Psoas muscle (tissue), 8 donors: Measurements from ENCODE around the gene NMNAT3. TPM values are rescaled to one million over a fixed set of nuclear protein-coding genes. Genes with fewer than 3 reads are reported as not detected.

Source experiments
- ATAC-seq, 4 donors: fragments of 200-7000 bp; cut with Tn5 transposase; one replicate each; pipeline ENCODE4 v1.9.1; 2020; ENCODE audit warnings: moderate library complexity in 3 of 4, mild to moderate bottlenecking in 2 of 4
- DNase-seq, 2 donors: peaks; one replicate each; pipeline ENCODE4 v3.0.0-alpha.2; 2020
- H3K27ac ChIP-seq: fragments of 200-600 bp; one replicate; pipeline ENCODE4 v1.8.0; 2022
- H3K27me3 ChIP-seq, 3 donors: fragments of 200-600 bp in 1 of 3; one replicate each; pipeline versions ENCODE4 v1.6.1 to v1.8.0; 2013 to 2022; ENCODE audit warnings: low read length in 2 of 3, mild to moderate bottlenecking in 2 of 3, moderate library complexity in 1 of 3; ENCODE audit not compliant: insufficient read depth in 3 of 3
- H3K36me3 ChIP-seq, 2 donors: fragments of 200-600 bp in 1 of 2; one replicate each; pipeline versions ENCODE4 v1.6.1 to v1.8.0; 2013 to 2022; ENCODE audit warnings: low read depth in 1 of 2, mild to moderate bottlenecking in 1 of 2, moderate library complexity in 1 of 2; ENCODE audit not compliant: insufficient read depth in 1 of 2
- H3K4me1 ChIP-seq: fragments of 200-600 bp; one replicate; pipeline ENCODE4 v1.8.0; 2022
- H3K4me3 ChIP-seq: fragments of 200-600 bp; one replicate; pipeline ENCODE4 v1.8.0; 2022; ENCODE audit warnings: mild to moderate bottlenecking
- H3K9me3 ChIP-seq: fragments of 200-600 bp; one replicate; pipeline ENCODE4 v1.8.0; 2022
- CTCF ChIP-seq: fragments of 200-600 bp; IDR thresholded peaks from one replicate; pipeline ENCODE4 v1.8.0; 2022; ENCODE audit warnings: antibody characterized with exemption
- WGBS, 3 donors: extraction: QIAGEN DNeasy Blood & Tissue Kit; methylation state at CpG; one replicate each; pipeline versions ENCODE4 v1.1.6 to v1.1.7; 2013; 5-methylcytosine and 5-hydroxymethylcytosine counted together
- intact Hi-C, 2 donors: fragments of 100-400 bp; cut with DNase I; formaldehyde crosslinking; loops; one replicate each; pipeline versions ENCODE4 v1.11.0 to v1.14.2; 2022
- polyA plus RNA-seq, 3 donors: library from polyadenylated mRNA; stranded (reverse); fragments of 200-250 nt; gene quantifications; one replicate each; pipeline ENCODE4 v1.2.3, GENCODE V29; 2013
- total RNA-seq, 4 donors: library from RNA; stranded (reverse); fragmentation: NEBNext Ultra II Directional in 2 of 4; extraction: Animal tissue kit (Norgen Biotek cat#: 25700) in 2 of 4; gene quantifications; one replicate each; pipeline versions ENCODE4 v1.2.1 to v1.2.4, GENCODE V29; 2021 to 2023
- donor health status: healthy with polysubstance abuse.
- donor health status: DM: no; HTN: no; CAD: no; lungs with moderate emphysema.
- donor health status: Bipolar disorder and iron deficiency.
- donor health status: healthy.
- donor health status: DM: yes; HTN: yes; CAD: no.
- donor health status: DM: no; HTN: no; CAD: no.
- donor health status: DM: no; HTN: no; CAD: no.
- donor health status: DM: yes; HTN: yes; CAD: no.

The NMNAT3 gene
- total and polyA plus RNA-seq, 7 donors = 6.0 to 14.2 (median 8.9) TPM

GRCh38 chr3:139619484-139619883 is 58.3 kb downstream of the NMNAT3 start:
- ATAC-seq = no peak
- no peak for TF ChIP-seq CTCF
- DNase-seq = no peak
- H3K27ac ChIP-seq = no peak overlapping the region
- H3K4me3 ChIP-seq = no peak overlapping the region
- H3K27me3 ChIP-seq = no peaks in the 10 kb centered on the region
- intact Hi-C loops = no loop called here
- H3K9me3 ChIP-seq = no peaks in the 10 kb centered on the region
- H3K36me3 ChIP-seq = peaks cover 0 to 5% of the 10 kb centered on the region in 2 donors
- no peaks in the 10 kb centered on the region for H3K4me1 ChIP-seq
- WGBS, 3 donors = 26 to 46% (median 36%) methylated on average over 1 of the region's 1 CpG

- intact Hi-C loops = no loop called here
- H3K27me3 ChIP-seq = no peaks in the 10 kb centered on the region
- H3K4me3 ChIP-seq = no peak overlapping the region
- H3K4me1 ChIP-seq = no peaks in the 10 kb centered on the region
- no peak for DNase-seq
- no peaks in the 10 kb centered on the region for H3K9me3 ChIP-seq
- ATAC-seq = no peak
- peaks cover 0 to 5% of the 10 kb centered on the region in 2 donors for H3K36me3 ChIP-seq
- no peak for TF ChIP-seq CTCF
- 56 to 70% (median 61%) methylated on average over 3 of the region's 3 CpGs for WGBS, 3 donors
- no peak overlapping the region for H3K27ac ChIP-seq
Observed at GRCh38 chr3:139617672-139618268, 60.0 kb downstream of the NMNAT3 start.

- TF ChIP-seq CTCF = no peak
- 84 to 88% (median 87%) methylated on average over 5 of the region's 5 CpGs for WGBS, 3 donors
- no peaks in the 10 kb centered on the region for H3K36me3 ChIP-seq
- H3K4me3 ChIP-seq = no peak overlapping the region
- H3K27me3 ChIP-seq = no peaks in the 10 kb centered on the region
- intact Hi-C loops = no loop called here
- no peak for ATAC-seq
- no peak overlapping the region for H3K27ac ChIP-seq
- no peaks in the 10 kb centered on the region for H3K9me3 ChIP-seq
- no peaks in the 10 kb centered on the region for H3K4me1 ChIP-seq
- DNase-seq = no peak
Observed at GRCh38 chr3:139611528-139611927, 66.2 kb downstream of the NMNAT3 start.

- Histone ChIP-seq H3K27me3 (no peaks in the 10 kb centered on the region), H3K27ac (no peak overlapping the region), H3K4me3 (no peak overlapping the region), H3K4me1 (no peaks in the 10 kb centered on the region), H3K9me3 (no peaks in the 10 kb centered on the region), H3K36me3 (no peaks in the 10 kb centered on the region)
- 65 to 68% (median 66%) methylated on average over 4 of the region's 4 CpGs for WGBS, 3 donors
- intact Hi-C loops = no loop called here
- DNase-seq = no peak
- TF ChIP-seq CTCF = no peak
- no peak for ATAC-seq
Observed at GRCh38 chr3:139610886-139611285, 66.9 kb downstream of the NMNAT3 start.

GRCh38 chr3:139608924-139609323 is 68.8 kb downstream of the NMNAT3 start:
- no peaks in the 10 kb centered on the region for H3K9me3 ChIP-seq
- no peaks in the 10 kb centered on the region for H3K36me3 ChIP-seq
- no peak overlapping the region for H3K27ac ChIP-seq
- no peaks in the 10 kb centered on the region for H3K4me1 ChIP-seq
- ATAC-seq (no peak), DNase-seq (no peak)
- TF ChIP-seq CTCF = no peak
- H3K4me3 ChIP-seq = no peak overlapping the region
- intact Hi-C loops = no loop called here
- WGBS, 3 donors = 72 to 83% (median 79%) methylated on average over 3 of the region's 3 CpGs
- H3K27me3 ChIP-seq = no peaks in the 10 kb centered on the region
